Astrocyte (in vitro differentiated cells and primary cell): ENCODE measurements around the gene HTR2B. TPM values are rescaled to one million over a fixed set of nuclear protein-coding genes. Genes with fewer than 3 reads are reported as not detected.

Experiments
- DNase-seq: peaks from one replicate; pipeline ENCODE4 v3.0.0-alpha.2; 2010; ENCODE audit warnings: low read depth
- FAIRE-seq: peaks from 2 replicates; lab custom pipeline; 2011; peaks lifted over from hg19 to GRCh38; lab: Jason Lieb, UNC
- H2AFZ ChIP-seq: 2 replicates; pipeline ENCODE4 v1.6.0; 2012; ENCODE audit warnings: low read depth, low read length, inconsistent platforms
- H3K27ac ChIP-seq: 2 replicates; pipeline ENCODE4 v1.5.1; 2011; ENCODE audit warnings: low read depth, low read length, inconsistent platforms
- H3K27me3 ChIP-seq: 2 replicates; pipeline ENCODE4 v1.6.0; 2011; ENCODE audit warnings: low read length, inconsistent platforms; ENCODE audit not compliant: insufficient read depth
- H3K36me3 ChIP-seq: 2 replicates; pipeline ENCODE4 v1.5.1; 2011; ENCODE audit warnings: low read length, inconsistent platforms; ENCODE audit not compliant: insufficient read depth
- H3K4me1 ChIP-seq: 2 replicates; pipeline ENCODE4 v1.5.1; 2011; ENCODE audit warnings: low read length, inconsistent platforms; ENCODE audit not compliant: insufficient read depth
- H3K4me2 ChIP-seq: 2 replicates; pipeline ENCODE4 v1.6.0; 2012; ENCODE audit warnings: low read length, inconsistent platforms
- H3K4me3 ChIP-seq: 2 replicates; pipeline ENCODE4 v1.5.1; 2011; ENCODE audit warnings: low read depth, mild to moderate bottlenecking, low read length, inconsistent platforms; ENCODE audit not compliant: insufficient read depth
- H3K79me2 ChIP-seq: 2 replicates; pipeline ENCODE4 v1.6.0; 2012; ENCODE audit warnings: mild to moderate bottlenecking, low read length, inconsistent platforms; ENCODE audit not compliant: insufficient read depth
- H3K9ac ChIP-seq: 2 replicates; pipeline ENCODE4 v1.6.0; 2012; ENCODE audit warnings: mild to moderate bottlenecking, low read length, inconsistent platforms
- H3K9me3 ChIP-seq: 2 replicates; pipeline ENCODE4 v1.5.1; 2012; ENCODE audit warnings: low read depth, mild to moderate bottlenecking, low read length, inconsistent platforms; ENCODE audit not compliant: insufficient read depth
- H4K20me1 ChIP-seq: 2 replicates; pipeline ENCODE4 v1.6.0; 2012; ENCODE audit warnings: low read length, inconsistent platforms; ENCODE audit not compliant: insufficient read depth
- H3K27ac Mint-ChIP-seq: one replicate; pipeline ENCODE4 v1.8.0; 2021; ENCODE audit warnings: mild to moderate bottlenecking, mixed read lengths; ENCODE audit not compliant: unreplicated experiment
- H3K27me3 Mint-ChIP-seq: one replicate; pipeline ENCODE4 v1.8.0; 2021; ENCODE audit warnings: low read depth, mixed read lengths; ENCODE audit not compliant: unreplicated experiment
- H3K36me3 Mint-ChIP-seq: one replicate; pipeline ENCODE4 v1.8.0; 2021; ENCODE audit warnings: low read depth, mixed read lengths; ENCODE audit not compliant: unreplicated experiment
- H3K4me1 Mint-ChIP-seq: one replicate; pipeline ENCODE4 v1.8.0; 2021; ENCODE audit warnings: low read depth, mixed read lengths; ENCODE audit not compliant: unreplicated experiment
- H3K4me3 Mint-ChIP-seq: one replicate; pipeline ENCODE4 v1.8.0; 2021; ENCODE audit warnings: mild to moderate bottlenecking, moderate library complexity, mixed read lengths; ENCODE audit not compliant: unreplicated experiment
- H3K9me3 Mint-ChIP-seq: one replicate; pipeline ENCODE4 v1.8.0; 2021; ENCODE audit warnings: mild to moderate bottlenecking, mixed read lengths; ENCODE audit not compliant: unreplicated experiment
- CTCF ChIP-seq: IDR thresholded peaks from 2 replicates; pipeline ENCODE4 v1.5.1; 2011; ENCODE audit warnings: low read depth, mild to moderate bottlenecking, inconsistent platforms, low read length, moderate library complexity; ENCODE audit not compliant: insufficient read depth
- EZH2 ChIP-seq: IDR thresholded peaks from 2 replicates; pipeline ENCODE4 v1.6.1; 2012; ENCODE audit warnings: mild to moderate bottlenecking, low read length, inconsistent platforms; ENCODE audit not compliant: insufficient read depth
- total RNA-seq: library from RNA; stranded (reverse); gene quantifications from 2 replicates; pipeline ENCODE4 v1.2.1, GENCODE V29; 2021

The HTR2B gene
- total RNA-seq, 1 donor from 2014 or later, result 0.27 TPM

GRCh38 chr2:231111987-231112386 is 12.9 kb downstream of the HTR2B start:
- Histone ChIP-seq H3K36me3 (peaks cover 14% of the 10 kb centered on the region), H3K27me3 (no peaks in the 10 kb centered on the region), H3K4me2 (peak overlapping the region; percentile 73), H3K4me1 (peaks cover 15% of the 10 kb centered on the region), H2AFZ (no peak overlapping the region), H3K79me2 (no peaks in the 10 kb centered on the region), H4K20me1 (peaks cover 4% of the 10 kb centered on the region), H3K27ac (peak overlapping the region; percentile 50), H3K9ac (peak overlapping the region; percentile 43), H3K9me3 (no peaks in the 10 kb centered on the region), H3K4me3 (no peak overlapping the region)
- Mint-ChIP-seq H3K4me3 (no peak overlapping the region), H3K4me1 (peaks cover 30% of the 10 kb centered on the region), H3K27me3 (no peaks in the 10 kb centered on the region), H3K36me3 (peaks cover 9% of the 10 kb centered on the region), H3K27ac (peak overlapping the region; percentile 94), H3K9me3 (no peaks in the 10 kb centered on the region)
- DNase-seq (peak; percentile 61), FAIRE-seq (no peak)
- TF ChIP-seq EZH2 (no peak), CTCF (no peak)

GRCh38 chr2:231110551-231110950 is 14.3 kb downstream of the HTR2B start:
- H3K27ac ChIP-seq, result no peak overlapping the region
- Mint-ChIP-seq H3K4me1 (peaks cover 30% of the 10 kb centered on the region), H3K27ac (no peak overlapping the region), H3K36me3 (peaks cover 9% of the 10 kb centered on the region), H3K27me3 (no peaks in the 10 kb centered on the region), H3K9me3 (no peaks in the 10 kb centered on the region), H3K4me3 (no peak overlapping the region)
- H3K36me3 ChIP-seq, result peaks cover 16% of the 10 kb centered on the region
- no peaks in the 10 kb centered on the region for H3K9me3 ChIP-seq
- no peak for FAIRE-seq
- H4K20me1 ChIP-seq, result peaks cover 4% of the 10 kb centered on the region
- H3K79me2 ChIP-seq, result peaks cover 2% of the 10 kb centered on the region
- no peak overlapping the region for H3K4me3 ChIP-seq
- TF ChIP-seq CTCF (peak; percentile 9), EZH2 (no peak)
- H3K4me2 ChIP-seq, result no peak overlapping the region
- H3K9ac ChIP-seq, result no peak overlapping the region
- no peaks in the 10 kb centered on the region for H3K27me3 ChIP-seq
- H3K4me1 ChIP-seq, result peaks cover 15% of the 10 kb centered on the region
- no peak overlapping the region for H2AFZ ChIP-seq
- peak; percentile 43 for DNase-seq

GRCh38 chr2:231104115-231104713 is 20.6 kb downstream of the HTR2B start:
- H3K27ac Mint-ChIP-seq, result no peak overlapping the region
- H4K20me1 ChIP-seq, result peaks cover 9% of the 10 kb centered on the region
- H3K9me3 Mint-ChIP-seq, result peaks cover 5% of the 10 kb centered on the region
- no peak overlapping the region for H3K4me3 ChIP-seq
- no peak overlapping the region for H3K4me3 Mint-ChIP-seq
- H3K36me3 ChIP-seq, result peaks cover 23% of the 10 kb centered on the region
- H3K4me2 ChIP-seq, result no peak overlapping the region
- FAIRE-seq, result no peak
- no peak overlapping the region for H3K9ac ChIP-seq
- peaks cover 27% of the 10 kb centered on the region for H3K36me3 Mint-ChIP-seq
- DNase-seq, result peak; percentile 33
- H3K9me3 ChIP-seq, result peaks cover 7% of the 10 kb centered on the region
- H3K4me1 Mint-ChIP-seq, result peaks cover 16% of the 10 kb centered on the region
- H3K79me2 ChIP-seq, result peaks cover 17% of the 10 kb centered on the region
- H3K4me1 ChIP-seq, result no peaks in the 10 kb centered on the region
- no peak overlapping the region for H2AFZ ChIP-seq
- H3K27me3 ChIP-seq, result no peaks in the 10 kb centered on the region
- TF ChIP-seq CTCF (peak; percentile 85), EZH2 (no peak)
- no peaks in the 10 kb centered on the region for H3K27me3 Mint-ChIP-seq
- no peak overlapping the region for H3K27ac ChIP-seq
